HEK293 (cell line): ENCODE measurements around the gene RABEP1.

Experiments used
- HOXD13 ChIP-seq: sonication (generic); formaldehyde crosslinking; IDR thresholded peaks from 2 replicates; pipeline ENCODE4 v1.8.0; 2022; ENCODE audit warnings: missing genetic modification reagents, borderline replicate concordance
- IKZF3 ChIP-seq: fragments of 450-650 bp; IDR thresholded peaks from 2 replicates; pipeline ENCODE4 v1.5.0; 2018; ENCODE audit warnings: missing biosample characterization, mild to moderate bottlenecking, missing genetic modification characterization, moderate library complexity
- MZF1 ChIP-seq: fragments of 450-650 bp; formaldehyde crosslinking; IDR thresholded peaks from 2 replicates; pipeline ENCODE4 v1.5.1; 2017; ENCODE audit warnings: missing biosample characterization, missing genetic modification characterization, borderline replicate concordance
- REPIN1 ChIP-seq: fragments of 450-650 bp; formaldehyde crosslinking; IDR thresholded peaks from 2 replicates; pipeline ENCODE4 v1.5.1; 2017; ENCODE audit warnings: missing biosample characterization, missing genetic modification characterization, low read depth
- SALL2 ChIP-seq: fragments of 450-650 bp; formaldehyde crosslinking; IDR thresholded peaks from 2 replicates; pipeline ENCODE4 v1.5.0; 2017; ENCODE audit warnings: missing biosample characterization, mild to moderate bottlenecking, missing genetic modification characterization, borderline replicate concordance
- SCRT2 ChIP-seq: fragments of 450-650 bp; formaldehyde crosslinking; IDR thresholded peaks from 2 replicates; pipeline ENCODE4 v1.5.1; 2016; ENCODE audit warnings: missing biosample characterization, missing genetic modification characterization
- ZBTB17 ChIP-seq: fragments of 450-650 bp; formaldehyde crosslinking; IDR thresholded peaks from 2 replicates; pipeline ENCODE4 v1.5.1; 2016; ENCODE audit warnings: missing biosample characterization, missing genetic modification characterization
- ZIC2 ChIP-seq: fragments of 450-650 bp; formaldehyde crosslinking; IDR thresholded peaks from 2 replicates; pipeline ENCODE4 v1.5.1; 2016; ENCODE audit warnings: missing biosample characterization, missing genetic modification characterization
- ZNF10 ChIP-seq: fragments of 450-650 bp; formaldehyde crosslinking; IDR thresholded peaks from 2 replicates; pipeline ENCODE4 v1.5.1; 2017; ENCODE audit warnings: missing biosample characterization, missing genetic modification characterization
- ZNF114 ChIP-seq: fragments of 450-650 bp; formaldehyde crosslinking; IDR thresholded peaks from 2 replicates; pipeline ENCODE4 v1.5.0; 2017; ENCODE audit warnings: missing biosample characterization, missing genetic modification characterization
- ZNF133 ChIP-seq: fragments of 450-650 bp; formaldehyde crosslinking; IDR thresholded peaks from 2 replicates; pipeline ENCODE4 v1.5.1; 2016; ENCODE audit warnings: missing biosample characterization, missing genetic modification characterization
- ZNF146 ChIP-seq: fragments of 450-650 bp; formaldehyde crosslinking; IDR thresholded peaks from 2 replicates; pipeline ENCODE4 v1.5.1; 2016; ENCODE audit warnings: missing biosample characterization, missing genetic modification characterization
- ZNF169 ChIP-seq: fragments of 450-650 bp; formaldehyde crosslinking; IDR thresholded peaks from 2 replicates; pipeline ENCODE4 v1.5.1; 2016; ENCODE audit warnings: missing biosample characterization, missing genetic modification characterization
- ZNF214 ChIP-seq: fragments of 450-650 bp; formaldehyde crosslinking; IDR thresholded peaks from 2 replicates; pipeline ENCODE4 v1.5.1; 2017; ENCODE audit warnings: missing biosample characterization, mild to moderate bottlenecking, missing genetic modification characterization, borderline replicate concordance
- ZNF24 ChIP-seq: fragments of 450-650 bp; formaldehyde crosslinking; IDR thresholded peaks from 2 replicates; pipeline ENCODE4 v1.5.1; 2016; ENCODE audit warnings: missing biosample characterization, missing genetic modification characterization
- ZNF248 ChIP-seq: fragments of 450-650 bp; formaldehyde crosslinking; IDR thresholded peaks from 2 replicates; pipeline ENCODE4 v1.5.1; 2017; ENCODE audit warnings: missing biosample characterization, missing genetic modification characterization
- ZNF423 ChIP-seq: fragments of 450-650 bp; formaldehyde crosslinking; IDR thresholded peaks from 2 replicates; pipeline ENCODE4 v1.5.1; 2016; ENCODE audit warnings: missing biosample characterization, missing genetic modification characterization
- ZNF48 ChIP-seq: fragments of 450-650 bp; formaldehyde crosslinking; IDR thresholded peaks from 2 replicates; pipeline ENCODE4 v1.5.1; 2016; ENCODE audit warnings: missing biosample characterization, missing genetic modification characterization
- ZNF510 ChIP-seq: fragments of 450-650 bp; formaldehyde crosslinking; IDR thresholded peaks from 2 replicates; pipeline ENCODE4 v1.5.1; 2018; ENCODE audit warnings: mild to moderate bottlenecking, missing genetic modification characterization, missing biosample characterization; ENCODE audit not compliant: insufficient replicate concordance
- ZNF658 ChIP-seq: fragments of 450-650 bp; formaldehyde crosslinking; IDR thresholded peaks from 2 replicates; pipeline ENCODE4; 2016; ENCODE audit warnings: missing biosample characterization, missing genetic modification characterization
- ZNF830 ChIP-seq: fragments of 450-650 bp; IDR thresholded peaks from 2 replicates; pipeline ENCODE4 v1.5.0; 2018; ENCODE audit warnings: missing biosample characterization, missing genetic modification characterization, low read depth, mild to moderate bottlenecking, moderate library complexity
- ZSCAN16 ChIP-seq: fragments of 450-650 bp; formaldehyde crosslinking; IDR thresholded peaks from 2 replicates; pipeline ENCODE4 v1.5.1; 2016; ENCODE audit warnings: missing biosample characterization, missing genetic modification characterization
- ZXDB ChIP-seq: fragments of 450-650 bp; formaldehyde crosslinking; IDR thresholded peaks from 2 replicates; pipeline ENCODE4 v1.5.1; 2016; ENCODE audit warnings: missing biosample characterization, missing genetic modification characterization
- TF ChIP-seq, protein P1 (sequence below): fragments of 450-650 bp; formaldehyde crosslinking; IDR thresholded peaks from 2 replicates; pipeline ENCODE4 v1.5.1; 2016; ENCODE audit warnings: missing biosample characterization, missing genetic modification characterization
- TF ChIP-seq, protein P2 (sequence below): fragments of 450-650 bp; formaldehyde crosslinking; IDR thresholded peaks from 2 replicates; pipeline ENCODE4 v1.5.1; 2016; ENCODE audit warnings: missing biosample characterization, missing genetic modification characterization
- TF ChIP-seq, protein P3 (sequence below): fragments of 450-650 bp; formaldehyde crosslinking; IDR thresholded peaks from 2 replicates; pipeline ENCODE4 v1.5.1; 2016; ENCODE audit warnings: missing biosample characterization, missing genetic modification characterization
- TF ChIP-seq, protein P4 (sequence below): fragments of 450-650 bp; formaldehyde crosslinking; IDR thresholded peaks from 2 replicates; pipeline ENCODE4 v1.5.1; 2016; ENCODE audit warnings: missing biosample characterization, missing genetic modification characterization
- TF ChIP-seq, protein P5 (sequence below): fragments of 450-650 bp; formaldehyde crosslinking; IDR thresholded peaks from 2 replicates; pipeline ENCODE4 v1.5.1; 2016; ENCODE audit warnings: missing biosample characterization, missing genetic modification characterization

Gene RABEP1

DNA sequence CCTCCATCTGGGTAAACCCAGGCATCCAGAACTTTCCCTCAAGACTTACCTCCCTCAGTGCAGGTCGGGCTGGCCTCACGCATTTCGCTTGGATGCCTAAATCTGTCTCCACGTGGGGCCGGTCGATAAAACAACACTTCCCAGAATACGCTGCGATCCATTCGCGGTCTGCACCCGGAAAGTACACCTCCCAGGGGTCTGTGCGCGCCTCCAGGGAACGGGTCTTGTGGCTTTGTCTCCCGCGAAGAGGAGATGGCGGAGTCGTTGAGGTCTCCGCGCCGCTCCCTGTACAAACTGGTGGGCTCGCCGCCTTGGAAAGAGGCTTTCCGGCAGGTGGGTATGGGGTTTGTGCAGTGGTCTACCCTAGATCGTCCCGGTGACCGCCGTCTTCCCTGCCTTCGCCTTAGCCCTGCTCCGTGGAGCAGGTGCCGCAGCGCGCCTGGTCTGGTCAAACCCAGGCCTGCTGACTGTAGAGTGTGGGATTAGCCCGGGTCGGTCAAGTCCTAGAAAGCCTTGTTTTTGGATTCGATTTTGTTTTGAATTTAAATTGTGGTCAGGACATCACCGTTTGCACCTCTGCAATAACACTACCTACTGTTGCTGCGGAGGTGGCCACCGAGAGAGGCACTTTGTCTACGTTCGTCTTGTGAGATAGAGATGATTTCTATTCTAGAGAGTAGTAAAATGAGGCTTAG lies 138.0 kb downstream of the RABEP1 start, which contains the start of gene RPAIN (continued):
- TF ChIP-seq, protein P1, sequence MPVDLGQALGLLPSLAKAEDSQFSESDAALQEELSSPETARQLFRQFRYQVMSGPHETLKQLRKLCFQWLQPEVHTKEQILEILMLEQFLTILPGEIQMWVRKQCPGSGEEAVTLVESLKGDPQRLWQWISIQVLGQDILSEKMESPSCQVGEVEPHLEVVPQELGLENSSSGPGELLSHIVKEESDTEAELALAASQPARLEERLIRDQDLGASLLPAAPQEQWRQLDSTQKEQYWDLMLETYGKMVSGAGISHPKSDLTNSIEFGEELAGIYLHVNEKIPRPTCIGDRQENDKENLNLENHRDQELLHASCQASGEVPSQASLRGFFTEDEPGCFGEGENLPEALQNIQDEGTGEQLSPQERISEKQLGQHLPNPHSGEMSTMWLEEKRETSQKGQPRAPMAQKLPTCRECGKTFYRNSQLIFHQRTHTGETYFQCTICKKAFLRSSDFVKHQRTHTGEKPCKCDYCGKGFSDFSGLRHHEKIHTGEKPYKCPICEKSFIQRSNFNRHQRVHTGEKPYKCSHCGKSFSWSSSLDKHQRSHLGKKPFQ (tag by site-specific recombination) = no peak
- TF ChIP-seq ZNF48 (tag by site-specific recombination) (no peak), ZNF24 (peak; percentile 60; the same call in 1 of the 2 replicates), ZNF214 (tag by site-specific recombination) (no peak), ZBTB17 (tag by site-specific recombination) (peak; percentile 92), ZNF510 (tag by site-specific recombination) (no peak), MZF1 (tag by site-specific recombination) (no peak), ZXDB (tag by site-specific recombination) (peak; percentile 43; the same call in 1 of the 2 replicates), ZNF423 (tag by site-specific recombination) (peak; percentile 80), ZNF658 (tag by site-specific recombination) (no peak), IKZF3 (tag by site-specific recombination) (peak; percentile 60), HOXD13 (no peak), ZNF133 (tag by site-specific recombination) (no peak), SALL2 (tag by site-specific recombination) (no peak), ZNF114 (tag by site-specific recombination) (no peak), ZNF169 (tag by site-specific recombination) (no peak), SCRT2 (tag by site-specific recombination) (peak; percentile 61), ZNF830 (tag by site-specific recombination) (no peak), ZNF10 (tag by site-specific recombination) (no peak), ZIC2 (tag by site-specific recombination) (peak; percentile 68), ZNF146 (peak; percentile 33; the same call in 1 of the 2 replicates), ZSCAN16 (tag by site-specific recombination) (no peak), REPIN1 (tag by site-specific recombination) (peak; percentile 65; the same call in 1 of the 2 replicates), ZNF248 (tag by site-specific recombination) (no peak)
- TF ChIP-seq, protein P2, sequence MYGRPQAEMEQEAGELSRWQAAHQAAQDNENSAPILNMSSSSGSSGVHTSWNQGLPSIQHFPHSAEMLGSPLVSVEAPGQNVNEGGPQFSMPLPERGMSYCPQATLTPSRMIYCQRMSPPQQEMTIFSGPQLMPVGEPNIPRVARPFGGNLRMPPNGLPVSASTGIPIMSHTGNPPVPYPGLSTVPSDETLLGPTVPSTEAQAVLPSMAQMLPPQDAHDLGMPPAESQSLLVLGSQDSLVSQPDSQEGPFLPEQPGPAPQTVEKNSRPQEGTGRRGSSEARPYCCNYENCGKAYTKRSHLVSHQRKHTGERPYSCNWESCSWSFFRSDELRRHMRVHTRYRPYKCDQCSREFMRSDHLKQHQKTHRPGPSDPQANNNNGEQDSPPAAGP (tag by site-specific recombination) = peak; percentile 44; the same call in 1 of the 2 replicates
- TF ChIP-seq, protein P3, sequence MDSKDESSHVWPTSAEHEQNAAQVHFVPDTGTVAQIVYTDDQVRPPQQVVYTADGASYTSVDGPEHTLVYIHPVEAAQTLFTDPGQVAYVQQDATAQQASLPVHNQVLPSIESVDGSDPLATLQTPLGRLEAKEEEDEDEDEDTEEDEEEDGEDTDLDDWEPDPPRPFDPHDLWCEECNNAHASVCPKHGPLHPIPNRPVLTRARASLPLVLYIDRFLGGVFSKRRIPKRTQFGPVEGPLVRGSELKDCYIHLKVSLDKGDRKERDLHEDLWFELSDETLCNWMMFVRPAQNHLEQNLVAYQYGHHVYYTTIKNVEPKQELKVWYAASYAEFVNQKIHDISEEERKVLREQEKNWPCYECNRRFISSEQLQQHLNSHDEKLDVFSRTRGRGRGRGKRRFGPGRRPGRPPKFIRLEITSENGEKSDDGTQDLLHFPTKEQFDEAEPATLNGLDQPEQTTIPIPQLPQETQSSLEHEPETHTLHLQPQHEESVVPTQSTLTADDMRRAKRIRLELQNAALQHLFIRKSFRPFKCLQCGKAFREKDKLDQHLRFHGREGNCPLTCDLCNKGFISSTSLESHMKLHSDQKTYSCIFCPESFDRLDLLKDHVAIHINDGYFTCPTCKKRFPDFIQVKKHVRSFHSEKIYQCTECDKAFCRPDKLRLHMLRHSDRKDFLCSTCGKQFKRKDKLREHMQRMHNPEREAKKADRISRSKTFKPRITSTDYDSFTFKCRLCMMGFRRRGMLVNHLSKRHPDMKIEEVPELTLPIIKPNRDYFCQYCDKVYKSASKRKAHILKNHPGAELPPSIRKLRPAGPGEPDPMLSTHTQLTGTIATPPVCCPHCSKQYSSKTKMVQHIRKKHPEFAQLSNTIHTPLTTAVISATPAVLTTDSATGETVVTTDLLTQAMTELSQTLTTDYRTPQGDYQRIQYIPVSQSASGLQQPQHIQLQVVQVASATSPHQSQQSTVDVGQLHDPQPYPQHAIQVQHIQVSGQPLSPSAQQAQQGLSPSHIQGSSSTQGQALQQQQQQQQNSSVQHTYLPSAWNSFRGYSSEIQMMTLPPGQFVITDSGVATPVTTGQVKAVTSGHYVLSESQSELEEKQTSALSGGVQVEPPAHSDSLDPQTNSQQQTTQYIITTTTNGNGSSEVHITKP (tag by site-specific recombination) = peak; percentile 83
- TF ChIP-seq, protein P4, sequence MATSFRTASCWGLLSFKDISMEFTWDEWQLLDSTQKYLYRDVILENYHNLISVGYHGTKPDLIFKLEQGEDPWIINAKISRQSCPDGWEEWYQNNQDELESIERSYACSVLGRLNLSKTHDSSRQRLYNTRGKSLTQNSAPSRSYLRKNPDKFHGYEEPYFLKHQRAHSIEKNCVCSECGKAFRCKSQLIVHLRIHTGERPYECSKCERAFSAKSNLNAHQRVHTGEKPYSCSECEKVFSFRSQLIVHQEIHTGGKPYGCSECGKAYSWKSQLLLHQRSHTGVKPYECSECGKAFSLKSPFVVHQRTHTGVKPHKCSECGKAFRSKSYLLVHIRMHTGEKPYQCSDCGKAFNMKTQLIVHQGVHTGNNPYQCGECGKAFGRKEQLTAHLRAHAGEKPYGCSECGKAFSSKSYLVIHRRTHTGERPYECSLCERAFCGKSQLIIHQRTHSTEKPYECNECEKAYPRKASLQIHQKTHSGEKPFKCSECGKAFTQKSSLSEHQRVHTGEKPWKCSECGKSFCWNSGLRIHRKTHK (tag by site-specific recombination) = no peak
- TF ChIP-seq, protein P5, sequence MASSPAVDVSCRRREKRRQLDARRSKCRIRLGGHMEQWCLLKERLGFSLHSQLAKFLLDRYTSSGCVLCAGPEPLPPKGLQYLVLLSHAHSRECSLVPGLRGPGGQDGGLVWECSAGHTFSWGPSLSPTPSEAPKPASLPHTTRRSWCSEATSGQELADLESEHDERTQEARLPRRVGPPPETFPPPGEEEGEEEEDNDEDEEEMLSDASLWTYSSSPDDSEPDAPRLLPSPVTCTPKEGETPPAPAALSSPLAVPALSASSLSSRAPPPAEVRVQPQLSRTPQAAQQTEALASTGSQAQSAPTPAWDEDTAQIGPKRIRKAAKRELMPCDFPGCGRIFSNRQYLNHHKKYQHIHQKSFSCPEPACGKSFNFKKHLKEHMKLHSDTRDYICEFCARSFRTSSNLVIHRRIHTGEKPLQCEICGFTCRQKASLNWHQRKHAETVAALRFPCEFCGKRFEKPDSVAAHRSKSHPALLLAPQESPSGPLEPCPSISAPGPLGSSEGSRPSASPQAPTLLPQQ = peak; percentile 49; the same call in 1 of the 2 replicates
